Mesendoderm (in vitro differentiated cells): Measurements from ENCODE around the gene CDK5RAP2.
"Not testable (repeated sequence)": the region's sequence is repeated elsewhere in the genome, so short reads cannot be mapped to it uniquely, and the experiment has no call there.

ENCODE experiments used
- DNase-seq: peaks from one replicate; pipeline ENCODE4 v3.0.0; 2013
- H2AK5ac ChIP-seq: 2 replicates; pipeline ENCODE4 v1.6.1; 2013; ENCODE audit warnings: low read length, inconsistent platforms
- H2BK120ac ChIP-seq: 2 replicates; pipeline ENCODE4 v1.6.1; 2013; ENCODE audit warnings: low read depth, mild to moderate bottlenecking, low read length, moderate library complexity, mixed read lengths
- H2BK15ac ChIP-seq: replicated peaks from 2 replicates; pipeline ENCODE4 v1.6.1; 2013; ENCODE audit warnings: low read depth, mild to moderate bottlenecking, moderate library complexity
- H2BK5ac ChIP-seq: 2 replicates; pipeline ENCODE4 v1.6.1; 2013; ENCODE audit warnings: low read length, inconsistent platforms
- H3K18ac ChIP-seq: 2 replicates; pipeline ENCODE4 v1.6.1; 2013; ENCODE audit warnings: mild to moderate bottlenecking, low read length, mixed read lengths
- H3K23ac ChIP-seq: one replicate; pipeline ENCODE4 v1.6.1; 2013; ENCODE audit warnings: low read length
- H3K27ac ChIP-seq: 2 replicates; pipeline ENCODE4 v1.5.1; 2013; ENCODE audit warnings: low read depth, mild to moderate bottlenecking, inconsistent platforms, low read length, moderate library complexity
- H3K27me3 ChIP-seq: 2 replicates; pipeline ENCODE4 v1.6.1; 2013; ENCODE audit warnings: low read length, control low read depth, mild to moderate bottlenecking, inconsistent platforms; ENCODE audit not compliant: insufficient read depth, poor library complexity
- H3K36me3 ChIP-seq: 2 replicates; pipeline ENCODE4 v1.6.1; 2013; ENCODE audit warnings: low read length, inconsistent platforms; ENCODE audit not compliant: control insufficient read depth, insufficient read depth
- H3K4ac ChIP-seq: one replicate; pipeline ENCODE4 v1.6.1; 2013; ENCODE audit warnings: low read depth, mild to moderate bottlenecking, low read length, moderate library complexity
- H3K4me1 ChIP-seq: 2 replicates; pipeline ENCODE4 v1.6.1; 2013; ENCODE audit warnings: low read depth, low read length, inconsistent platforms; ENCODE audit not compliant: control insufficient read depth
- H3K4me2 ChIP-seq: 2 replicates; pipeline ENCODE4 v1.6.1; 2013; ENCODE audit warnings: low read length
- H3K4me3 ChIP-seq: 2 replicates; pipeline ENCODE4 v1.5.1; 2013; ENCODE audit warnings: mild to moderate bottlenecking, low read length
- H3K56ac ChIP-seq: one replicate; pipeline ENCODE4 v1.6.1; 2013; ENCODE audit warnings: low read length
- H3K79me1 ChIP-seq: 2 replicates; pipeline ENCODE4 v1.6.1; 2013; ENCODE audit warnings: low read length, inconsistent platforms
- H3K79me2 ChIP-seq: 2 replicates; pipeline ENCODE4 v1.6.1; 2013; ENCODE audit warnings: mild to moderate bottlenecking, low read length; ENCODE audit not compliant: control insufficient read depth, insufficient read depth
- H3K9ac ChIP-seq: 2 replicates; pipeline ENCODE4 v1.6.1; 2013; ENCODE audit warnings: low read length, inconsistent platforms
- H4K5ac ChIP-seq: one replicate; pipeline ENCODE4 v1.6.1; 2013; ENCODE audit warnings: low read length
- H4K8ac ChIP-seq: one replicate; pipeline ENCODE4 v1.6.1; 2013; ENCODE audit warnings: low read depth, mild to moderate bottlenecking, control low read depth, low read length, moderate library complexity
- WGBS: extraction: QIAGEN DNeasy Blood & Tissue Kit; methylation state at CpG from one replicate; pipeline ENCODE4 v1.1.7; 2013; ENCODE audit warnings: low lambda C conversion rate, missing lambda C conversion rate; ENCODE audit not compliant: insufficient coverage; ENCODE audit errors: extremely low coverage; 5-methylcytosine and 5-hydroxymethylcytosine counted together

The CDK5RAP2 gene

GRCh38 chr9:120552210-120552704 lies 27.7 kb downstream of the CDK5RAP2 start:
- H3K23ac ChIP-seq, H2AK5ac ChIP-seq, H4K8ac ChIP-seq, H4K5ac ChIP-seq, H3K4ac ChIP-seq, H3K79me2 ChIP-seq, H3K27ac ChIP-seq, DNase-seq, H2BK5ac ChIP-seq, H3K56ac ChIP-seq, H3K27me3 ChIP-seq, H2BK120ac ChIP-seq, H3K9ac ChIP-seq, H3K4me2 ChIP-seq, H3K36me3 ChIP-seq, H2BK15ac ChIP-seq, H3K79me1 ChIP-seq, H3K4me1 ChIP-seq, H3K4me3 ChIP-seq, H3K18ac ChIP-seq: not testable (repeated sequence)
- WGBS, result no CpG with 5 or more reads among the region's 7 CpGs

DNA sequence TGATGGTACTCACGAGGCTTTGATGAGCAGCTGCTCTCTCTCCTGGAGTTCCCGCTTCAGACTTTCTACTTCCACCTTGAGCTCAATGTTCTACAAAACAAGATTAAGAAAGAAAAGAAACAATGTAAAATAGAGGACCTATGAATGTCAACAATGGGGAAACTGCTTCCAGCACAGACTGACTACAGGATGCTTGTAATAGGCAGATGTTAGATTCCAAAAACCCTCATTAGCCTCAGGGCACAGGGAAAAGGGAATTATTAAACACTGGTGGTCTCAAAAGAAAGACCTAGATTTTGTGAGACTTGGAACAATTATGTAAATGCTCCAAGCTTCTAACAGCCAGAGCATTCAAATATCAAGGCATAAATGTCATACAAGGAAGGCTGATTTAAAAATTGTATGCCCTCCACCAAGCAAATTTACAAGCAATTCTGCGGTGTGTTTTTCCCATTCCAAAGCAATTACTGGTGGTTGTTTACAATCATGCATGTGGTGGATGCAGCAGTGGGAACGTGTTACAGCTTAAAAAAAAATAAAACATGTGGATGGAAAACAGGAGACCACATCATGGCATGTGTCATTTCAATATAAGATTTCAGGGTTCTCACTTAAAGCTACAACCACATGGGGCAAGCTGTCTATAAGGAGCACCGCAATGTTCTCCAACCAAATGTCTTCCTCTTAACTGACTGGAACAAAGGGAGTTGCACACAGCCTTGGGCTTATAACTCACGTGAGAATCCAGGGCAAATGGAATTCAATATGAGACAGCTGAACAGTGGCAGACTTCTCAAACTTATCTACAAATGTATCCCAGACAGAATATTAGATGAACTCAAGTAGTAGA lies 34.0 kb downstream of the CDK5RAP2 start:
- Histone ChIP-seq H3K79me1 (no peaks in the 10 kb centered on the region), H2BK15ac (no peak overlapping the region), H3K56ac (no peak overlapping the region), H3K36me3 (peaks cover 1% of the 10 kb centered on the region), H4K8ac (no peak overlapping the region), H3K4ac (no peak overlapping the region), H3K18ac (no peak overlapping the region), H3K4me2 (no peak overlapping the region), H2AK5ac (no peak overlapping the region), H3K79me2 (no peaks in the 10 kb centered on the region), H3K27me3 (no peaks in the 10 kb centered on the region), H3K9ac (no peak overlapping the region), H2BK120ac (no peak overlapping the region), H3K27ac (no peak overlapping the region), H4K5ac (no peak overlapping the region), H3K23ac (no peak overlapping the region), H3K4me3 (no peak overlapping the region), H3K4me1 (no peaks in the 10 kb centered on the region), H2BK5ac (no peak overlapping the region)
- DNase-seq, result no peak
- no CpG with 5 or more reads among the region's 6 CpGs for WGBS

DNA sequence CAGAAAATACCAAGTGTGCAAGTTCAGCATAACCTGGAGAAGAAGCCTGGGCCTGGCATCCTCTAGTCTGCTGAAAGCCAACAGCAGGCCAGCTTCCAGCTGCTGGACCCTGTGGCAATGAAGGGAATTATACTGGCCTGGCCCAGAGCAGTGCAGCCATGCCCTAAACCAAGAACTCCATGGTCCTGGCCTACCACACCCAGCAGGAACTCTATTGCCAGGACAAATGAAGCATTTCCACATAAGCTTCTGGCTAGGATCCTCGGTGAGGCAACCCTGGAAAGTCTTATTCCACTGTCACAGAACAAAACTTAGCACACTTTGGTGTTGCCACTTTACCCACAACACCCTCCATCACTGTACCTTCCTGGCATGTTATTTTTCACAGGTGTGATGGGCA lies 35.5 kb downstream of the CDK5RAP2 start:
- peaks cover 3% of the 10 kb centered on the region for H3K79me1 ChIP-seq
- H3K79me2 ChIP-seq, result no peaks in the 10 kb centered on the region
- no peak overlapping the region for H3K27ac ChIP-seq
- H3K4me2 ChIP-seq, result no peak overlapping the region
- H3K56ac ChIP-seq, result no peak overlapping the region
- no peak overlapping the region for H2AK5ac ChIP-seq
- no peak overlapping the region for H3K9ac ChIP-seq
- no peak overlapping the region for H3K4me3 ChIP-seq
- no peak overlapping the region for H3K4ac ChIP-seq
- no peak overlapping the region for H4K8ac ChIP-seq
- no peak overlapping the region for H3K18ac ChIP-seq
- no peak overlapping the region for H2BK5ac ChIP-seq
- H3K23ac ChIP-seq, result no peak overlapping the region
- no peak overlapping the region for H4K5ac ChIP-seq
- H2BK15ac ChIP-seq, result no peak overlapping the region
- H2BK120ac ChIP-seq, result no peak overlapping the region
- H3K27me3 ChIP-seq, result no peaks in the 10 kb centered on the region
- no peak for DNase-seq
- WGBS, result no CpG with 5 or more reads among the region's 1 CpG
- no peaks in the 10 kb centered on the region for H3K4me1 ChIP-seq
- peaks cover 3% of the 10 kb centered on the region for H3K36me3 ChIP-seq

DNA sequence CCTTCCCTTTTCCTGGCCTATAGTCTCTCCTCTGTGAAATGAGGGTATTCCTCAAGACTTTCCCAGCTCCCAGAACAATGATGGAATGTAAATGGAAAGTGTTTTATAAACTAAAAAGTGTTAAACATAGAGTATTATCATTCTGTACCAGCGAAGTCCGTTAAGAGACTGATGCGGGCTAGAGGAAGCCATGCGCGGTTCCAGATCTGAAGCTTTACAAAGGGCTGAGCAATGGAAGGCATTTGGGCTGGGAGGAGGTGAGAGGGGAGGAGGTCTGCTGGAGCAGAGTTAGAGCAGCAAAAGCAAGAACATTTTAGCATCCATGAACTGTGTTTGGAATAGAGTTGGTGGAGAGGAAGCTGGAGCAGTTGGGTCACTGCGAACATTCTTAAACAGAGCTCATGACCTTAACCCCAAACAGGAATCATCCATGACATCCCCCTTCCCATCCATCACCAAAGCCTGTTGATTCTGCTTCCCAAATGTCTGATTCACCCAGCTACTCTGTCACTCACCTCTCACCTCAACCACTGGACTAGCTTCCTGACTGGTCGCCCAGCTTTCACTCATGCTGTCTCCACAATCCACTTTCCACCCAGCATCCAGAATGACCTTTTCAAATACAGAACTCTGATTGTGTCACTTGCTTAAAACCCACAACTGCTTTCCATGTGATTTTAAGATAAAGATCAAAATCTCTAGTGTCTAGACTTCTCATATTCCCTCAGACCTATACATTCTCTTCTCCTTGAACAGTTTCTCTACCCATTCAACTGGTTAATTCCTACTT lies 37.1 kb downstream of the CDK5RAP2 start:
- no peak overlapping the region for H3K4me3 ChIP-seq
- no CpG with 5 or more reads among the region's 7 CpGs for WGBS

DNA sequence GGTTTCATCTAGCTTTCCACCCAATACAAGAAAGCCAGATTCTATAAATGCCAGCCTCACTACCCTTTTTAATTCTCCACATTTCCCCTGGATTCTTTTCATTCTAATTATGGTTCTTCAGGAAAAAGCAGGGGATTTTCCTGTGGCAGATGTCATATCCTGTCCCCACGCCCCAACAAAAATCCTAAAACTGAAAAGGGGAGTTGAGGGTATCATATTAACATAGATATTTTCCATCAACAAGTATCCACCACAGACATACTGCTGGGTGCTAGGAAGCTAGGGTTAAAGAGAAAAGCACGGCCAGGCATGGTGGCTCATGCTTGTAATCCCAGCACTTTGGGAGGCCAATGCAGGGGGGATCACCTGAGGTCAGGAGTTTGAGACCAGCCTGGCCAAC lies 38.0 kb downstream of the CDK5RAP2 start:
- no peak overlapping the region for H3K56ac ChIP-seq
- no peak overlapping the region for H2BK15ac ChIP-seq
- no CpG with 5 or more reads among the region's 2 CpGs for WGBS
- H4K5ac ChIP-seq, result no peak overlapping the region
- H3K27me3 ChIP-seq, result no peaks in the 10 kb centered on the region
- no peak overlapping the region for H3K23ac ChIP-seq
- no peak overlapping the region for H2BK5ac ChIP-seq
- no peak overlapping the region for H4K8ac ChIP-seq
- no peak overlapping the region for H2BK120ac ChIP-seq
- H3K79me1 ChIP-seq, result peaks cover 3% of the 10 kb centered on the region
- no peaks in the 10 kb centered on the region for H3K79me2 ChIP-seq
- no peak overlapping the region for H3K4ac ChIP-seq
- no peak overlapping the region for H3K9ac ChIP-seq
- no peak overlapping the region for H3K4me3 ChIP-seq
- H3K18ac ChIP-seq, result no peak overlapping the region
- H3K4me1 ChIP-seq, result no peaks in the 10 kb centered on the region
- H2AK5ac ChIP-seq, result no peak overlapping the region
- H3K27ac ChIP-seq, result no peak overlapping the region
- no peak for DNase-seq
- H3K4me2 ChIP-seq, result no peak overlapping the region
- H3K36me3 ChIP-seq, result peaks cover 3% of the 10 kb centered on the region

More for the DNA sequence above, 37.1 kb downstream of the CDK5RAP2 start:
- Histone ChIP-seq H3K23ac (no peak overlapping the region), H3K27ac (no peak overlapping the region), H3K79me2 (no peaks in the 10 kb centered on the region), H2BK15ac (no peak overlapping the region), H3K79me1 (peaks cover 3% of the 10 kb centered on the region), H3K4ac (no peak overlapping the region), H2AK5ac (no peak overlapping the region), H4K5ac (no peak overlapping the region), H4K8ac (no peak overlapping the region), H3K18ac (no peak overlapping the region), H3K9ac (no peak overlapping the region), H3K4me1 (no peaks in the 10 kb centered on the region), H2BK120ac (no peak overlapping the region), H3K27me3 (no peaks in the 10 kb centered on the region), H2BK5ac (no peak overlapping the region), H3K56ac (no peak overlapping the region), H3K4me2 (no peak overlapping the region), H3K36me3 (peaks cover 3% of the 10 kb centered on the region)
- no peak for DNase-seq
